NCI-H526 (cell line): ENCODE data around the gene HDAC9.
A peak's percentile ranks its signal among the peaks of the same experiment; 100 is the strongest.
"Not testable (repeated sequence)": the region's sequence is repeated elsewhere in the genome, so short reads cannot be mapped to it uniquely, and the experiment has no call there.

Experiments
- DNase-seq, 2 experiments: peaks; one replicate each; lab custom pipeline; 2025; lab: John Stamatoyannopoulos, UW

HDAC9 gene

DNA sequence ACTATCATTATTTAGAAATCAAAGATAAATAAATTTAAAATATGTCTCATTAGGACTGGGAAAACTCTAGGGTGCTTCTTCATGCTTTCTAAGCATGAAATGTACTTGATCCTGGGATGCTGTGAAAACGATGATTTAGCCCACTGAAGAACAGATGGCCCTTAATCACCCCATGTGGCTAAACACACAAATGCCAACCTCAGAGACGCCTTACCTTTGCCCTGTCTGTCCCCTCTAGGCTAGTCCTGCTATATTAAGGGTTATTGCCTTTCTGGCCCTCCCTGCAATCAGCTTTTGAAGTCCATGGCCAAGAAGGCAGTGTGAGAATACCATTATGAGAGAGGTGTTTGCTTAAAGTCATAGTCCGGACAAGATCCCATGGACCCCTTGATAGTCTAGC lies 404.7 kb downstream of the HDAC9 start:
- no peak for DNase-seq

DNA sequence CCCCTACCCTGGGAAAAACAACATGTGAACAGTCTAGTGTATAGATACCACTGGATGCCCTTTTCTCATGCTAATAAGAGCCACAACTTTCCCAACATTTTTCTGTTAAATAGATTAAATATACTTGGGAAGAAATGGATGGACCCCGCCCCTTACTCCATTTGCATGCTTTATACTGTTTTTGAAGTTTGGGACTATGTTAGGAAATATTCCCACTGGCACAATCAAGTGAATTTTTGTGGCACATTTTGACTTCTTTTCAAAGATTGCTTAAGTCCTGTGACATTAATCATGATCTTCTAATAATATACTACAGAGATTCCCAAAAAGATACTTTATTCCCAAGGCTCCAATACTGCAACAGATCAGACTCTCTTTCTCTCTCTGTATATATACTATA lies 405.3 kb downstream of the HDAC9 start:
- DNase-seq, result no peak

- no peak for DNase-seq
Measured at GRCh38 chr7:18901351-18901750, 405.8 kb downstream of the HDAC9 start.

- DNase-seq, result peak in 1 of 2 experiments; percentile 3
Measured at GRCh38 chr7:18901982-18902421, 406.5 kb downstream of the HDAC9 start.

DNA sequence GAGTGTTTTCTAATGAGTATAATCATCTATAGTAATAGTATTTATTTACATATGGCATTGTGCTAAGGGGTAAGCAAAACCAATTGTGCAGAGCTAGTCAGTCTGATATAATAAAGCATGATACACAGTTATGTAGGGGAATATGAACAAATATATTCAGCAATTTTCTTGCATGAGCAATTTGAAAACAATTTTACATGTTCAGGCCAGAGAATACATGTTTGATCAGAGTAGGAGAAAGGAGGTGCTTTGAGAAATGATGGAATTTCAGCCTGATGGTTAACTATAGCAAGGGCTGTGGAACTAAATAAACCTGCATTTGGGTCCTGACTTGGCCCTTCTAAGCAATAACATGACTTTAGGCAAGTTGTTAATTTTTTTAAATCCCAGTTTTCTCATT lies 407.3 kb downstream of the HDAC9 start:
- DNase-seq, result no peak

DNA sequence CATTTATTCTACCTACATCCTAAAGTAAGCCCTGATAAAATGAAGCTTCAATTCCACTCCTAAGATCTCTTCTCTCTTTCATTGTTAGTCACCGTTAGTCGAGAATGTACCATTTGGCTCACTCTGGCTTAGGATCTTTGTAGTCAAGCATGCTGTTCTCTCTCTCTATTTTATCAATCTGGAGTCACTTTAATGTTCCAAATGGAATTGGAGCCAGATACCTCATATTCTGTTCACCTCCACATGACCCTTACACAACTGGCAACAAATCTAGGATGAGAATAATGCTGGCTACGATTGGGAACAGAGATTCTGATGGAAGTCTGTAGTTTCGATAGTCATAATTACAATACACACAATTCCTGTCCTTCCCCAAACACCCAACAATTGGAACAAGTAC lies 408.1 kb downstream of the HDAC9 start:
- DNase-seq, result no peak

GRCh38 chr7:18905316-18905943 lies 409.9 kb downstream of the HDAC9 start:
- no peak for DNase-seq

DNA sequence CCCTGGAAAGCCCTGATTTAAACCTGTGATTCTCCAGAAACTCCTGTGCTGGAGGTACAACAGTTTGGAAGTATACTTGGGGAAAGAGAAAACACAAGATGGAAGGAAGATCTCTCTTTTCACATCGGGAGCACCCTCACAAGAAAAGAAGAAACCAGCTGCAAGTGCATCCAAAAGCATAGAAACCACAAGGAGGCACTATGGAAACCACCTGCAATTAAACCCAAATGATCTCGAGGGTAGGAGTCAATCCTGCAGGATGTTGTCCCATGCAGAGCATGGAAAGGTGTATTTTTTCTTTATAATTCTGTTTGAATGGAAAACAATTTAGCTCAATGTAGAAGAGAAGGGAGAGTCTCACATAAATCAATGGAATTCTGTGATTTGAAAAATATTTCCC lies 411.4 kb downstream of the HDAC9 start:
- DNase-seq, result no peak

GRCh38 chr7:18913106-18913505 lies 417.6 kb downstream of the HDAC9 start:
- DNase-seq, result no peak

DNA sequence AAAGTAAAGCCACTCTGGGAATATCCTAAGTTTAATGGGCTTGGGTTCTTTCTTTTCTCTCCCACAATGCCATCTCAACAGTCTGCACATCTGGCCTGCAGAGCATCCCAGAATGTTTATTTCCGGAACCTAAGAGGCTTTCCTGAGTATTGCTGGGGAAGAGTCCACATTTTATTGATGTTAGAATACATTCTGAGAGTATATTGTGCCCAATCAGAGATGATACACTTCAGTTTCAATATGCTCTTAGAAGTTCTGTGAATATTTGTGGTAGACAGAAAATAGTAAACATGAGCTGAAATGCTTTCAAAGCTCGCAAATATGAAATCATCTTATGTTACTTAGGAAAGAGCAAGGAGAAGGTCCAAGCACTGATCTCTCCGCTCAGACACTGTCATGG lies 421.3 kb downstream of the HDAC9 start:
- DNase-seq, result no peak

DNA sequence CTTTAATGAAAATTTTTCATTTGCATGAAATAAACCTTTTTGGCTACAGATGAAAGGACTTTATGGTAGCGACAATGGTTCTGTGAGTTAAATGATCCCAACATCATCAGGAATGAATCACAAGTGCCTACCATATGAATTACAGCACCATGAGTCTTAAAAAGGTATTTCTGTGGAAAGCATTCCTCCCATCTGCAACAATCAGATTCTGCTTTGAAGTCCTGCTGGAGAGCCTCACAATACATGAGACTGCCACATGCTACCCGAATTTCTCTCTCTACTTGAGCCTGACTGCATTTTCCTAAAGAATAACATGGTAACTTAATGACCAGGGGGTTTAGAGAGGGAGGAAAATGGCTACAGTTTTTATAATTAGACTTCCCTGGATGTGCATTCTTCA lies 431.6 kb downstream of the HDAC9 start:
- DNase-seq, result no peak

DNA sequence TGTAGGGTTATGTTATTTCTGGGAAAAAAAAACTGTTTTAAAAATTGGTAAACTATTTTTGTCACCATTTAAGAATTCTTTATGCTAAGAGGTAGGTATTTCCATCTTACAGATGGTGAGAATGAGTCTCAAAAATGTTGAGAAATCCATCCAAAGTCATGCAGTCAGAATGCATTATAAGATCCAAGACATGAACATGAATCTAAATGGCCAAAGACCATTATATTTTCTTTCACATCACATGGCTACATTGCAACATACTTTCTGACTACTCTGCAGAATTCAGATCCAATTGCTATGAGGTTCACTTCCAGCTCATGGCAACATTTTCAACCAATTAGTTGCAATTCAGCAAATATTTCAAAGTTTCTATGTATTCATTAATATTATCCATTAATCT lies 440.7 kb downstream of the HDAC9 start:
- DNase-seq, result no peak

- DNase-seq, result no peak
Measured at GRCh38 chr7:18939771-18940592, 444.4 kb downstream of the HDAC9 start.

DNA sequence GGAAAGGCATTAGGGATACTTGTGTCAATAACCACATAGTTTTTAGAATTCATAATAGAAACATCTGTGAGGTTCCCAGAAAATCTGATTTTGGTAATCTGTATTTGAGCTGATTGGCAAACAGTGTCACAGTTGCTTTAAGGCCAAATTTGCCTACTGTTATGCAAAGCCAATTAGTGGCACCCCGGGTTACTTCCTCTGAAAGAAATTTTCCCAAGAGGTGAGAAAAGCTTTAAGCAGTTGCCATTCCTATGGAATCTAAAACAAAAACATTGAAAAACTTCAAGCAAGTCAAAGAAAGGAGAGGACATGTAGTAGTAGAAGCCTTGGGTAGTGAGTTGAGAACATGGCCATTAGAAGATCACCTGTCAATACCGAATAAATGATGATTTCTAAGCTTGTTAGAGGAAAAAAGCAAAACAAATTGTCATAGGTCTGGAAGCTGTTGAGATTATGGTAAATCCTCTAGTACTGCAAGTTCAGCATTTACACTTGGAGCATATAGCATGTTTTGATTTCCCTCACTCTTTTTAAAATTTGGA lies 445.1 kb downstream of the HDAC9 start:
- no peak for DNase-seq

DNA sequence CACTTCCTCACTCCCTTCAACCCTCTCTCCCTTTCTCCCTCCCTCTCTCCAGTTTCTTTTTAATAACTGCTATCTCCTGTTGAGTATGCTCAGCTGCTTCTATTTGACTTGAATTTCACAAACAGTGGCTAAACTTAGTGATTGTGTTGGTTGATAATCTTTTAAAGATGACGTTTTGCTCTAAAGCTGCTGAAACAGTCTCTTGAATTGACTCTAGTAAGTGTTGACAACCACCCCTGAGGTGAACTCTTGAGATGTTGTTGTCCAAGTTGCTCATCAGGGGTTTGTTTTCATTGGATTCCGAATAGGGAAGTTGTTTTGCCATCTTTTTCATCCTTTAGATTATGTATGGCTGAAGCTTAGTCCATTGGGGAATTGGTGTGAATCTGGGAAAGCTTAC lies 445.7 kb downstream of the HDAC9 start:
- DNase-seq, result no peak

DNA sequence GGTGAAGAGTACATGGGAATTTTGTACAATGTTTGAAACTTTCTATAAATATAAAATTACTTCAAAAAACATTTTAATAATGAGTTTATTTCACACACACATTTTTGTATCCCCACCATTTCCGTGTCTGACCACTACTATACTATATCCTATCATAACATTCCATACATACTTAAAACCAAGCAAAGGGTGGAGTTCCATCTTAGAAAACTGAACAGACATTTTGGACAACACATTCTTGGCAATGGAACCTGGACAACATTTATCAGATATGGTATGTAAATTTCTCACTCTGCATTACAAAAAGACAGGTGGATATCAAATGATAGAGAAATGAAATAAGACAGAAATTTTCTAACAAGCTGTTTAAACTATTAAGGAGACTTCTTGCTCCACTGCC lies 453.0 kb downstream of the HDAC9 start:
- no peak for DNase-seq

DNA sequence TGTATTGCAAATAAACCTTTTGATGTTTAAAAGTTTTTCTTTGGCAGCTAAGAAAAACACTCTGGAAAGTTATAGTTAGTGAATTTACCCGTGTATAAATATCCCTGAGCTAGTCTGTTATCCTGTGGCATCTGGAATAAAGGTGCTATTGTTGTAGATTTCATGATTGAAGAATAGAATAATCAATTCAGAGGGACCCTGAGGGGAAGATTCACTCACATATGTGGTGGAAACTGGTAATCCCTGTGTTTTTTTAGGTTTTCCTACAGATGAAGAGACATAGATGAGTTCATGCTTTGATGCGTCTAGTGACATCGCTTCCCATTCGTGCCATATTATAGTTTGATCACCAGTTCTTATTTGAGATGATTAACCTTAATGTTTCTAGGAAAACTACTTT lies 457.3 kb downstream of the HDAC9 start:
- DNase-seq, result no peak

DNA sequence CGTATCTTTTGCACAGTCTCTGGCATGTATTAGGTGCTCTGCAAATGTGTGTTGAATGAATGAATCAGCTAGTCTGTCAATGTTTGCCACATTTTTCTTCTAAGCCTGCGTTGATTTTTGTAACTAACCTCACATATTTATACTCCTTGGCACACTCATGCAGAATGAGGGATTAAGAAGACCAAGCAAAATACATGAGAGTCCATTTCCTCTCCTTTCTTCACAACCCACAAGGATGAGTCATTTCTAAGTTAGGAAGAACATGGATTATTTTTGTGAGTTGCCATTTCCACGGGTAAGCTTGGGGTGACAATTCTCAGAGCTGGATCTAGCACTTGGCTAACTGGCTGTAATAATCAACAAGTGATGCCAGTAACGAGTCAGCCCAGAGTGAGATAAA lies 463.1 kb downstream of the HDAC9 start:
- DNase-seq, result no peak

- no peak for DNase-seq
Measured at GRCh38 chr7:18960725-18961124, 465.2 kb downstream of the HDAC9 start.

GRCh38 chr7:18962031-18962430 lies 466.5 kb downstream of the HDAC9 start:
- DNase-seq, result no peak

- no peak for DNase-seq
Measured at GRCh38 chr7:18965657-18966056, 470.1 kb downstream of the HDAC9 start.

DNA sequence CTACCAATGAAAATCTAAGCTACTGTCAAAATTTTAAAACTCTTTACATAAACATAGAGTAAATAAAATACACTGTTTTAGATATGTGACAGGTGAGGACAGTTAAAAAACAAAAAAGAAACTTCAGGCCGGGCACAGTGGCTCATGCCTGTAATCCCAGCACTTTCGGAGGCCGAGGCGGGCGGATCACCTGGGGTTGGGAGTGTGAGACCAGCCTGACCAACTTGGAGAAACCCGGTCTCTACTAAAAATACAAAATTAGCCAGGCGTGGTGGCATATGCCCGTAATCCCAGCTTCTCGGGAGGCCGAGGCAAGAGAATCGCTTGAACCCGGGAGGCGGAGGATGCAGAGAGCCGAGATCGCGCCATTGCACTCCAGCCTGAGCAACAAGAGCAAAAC lies 472.2 kb downstream of the HDAC9 start:
- DNase-seq, result not testable (repeated sequence)

- DNase-seq, result no peak
Measured at GRCh38 chr7:18971839-18972238, 476.3 kb downstream of the HDAC9 start.
